T-helper 22 cell (primary cell): Measurements from ENCODE around the gene TAC1.
"Not testable (repeated sequence)": the region's sequence is repeated elsewhere in the genome, so short reads cannot be mapped to it uniquely, and the experiment has no call there.

Experiments used
- DNase-seq: peaks from one replicate; pipeline ENCODE4 v3.0.0-alpha.2; 2020; ENCODE audit warnings: low read depth

Gene TAC1

DNA sequence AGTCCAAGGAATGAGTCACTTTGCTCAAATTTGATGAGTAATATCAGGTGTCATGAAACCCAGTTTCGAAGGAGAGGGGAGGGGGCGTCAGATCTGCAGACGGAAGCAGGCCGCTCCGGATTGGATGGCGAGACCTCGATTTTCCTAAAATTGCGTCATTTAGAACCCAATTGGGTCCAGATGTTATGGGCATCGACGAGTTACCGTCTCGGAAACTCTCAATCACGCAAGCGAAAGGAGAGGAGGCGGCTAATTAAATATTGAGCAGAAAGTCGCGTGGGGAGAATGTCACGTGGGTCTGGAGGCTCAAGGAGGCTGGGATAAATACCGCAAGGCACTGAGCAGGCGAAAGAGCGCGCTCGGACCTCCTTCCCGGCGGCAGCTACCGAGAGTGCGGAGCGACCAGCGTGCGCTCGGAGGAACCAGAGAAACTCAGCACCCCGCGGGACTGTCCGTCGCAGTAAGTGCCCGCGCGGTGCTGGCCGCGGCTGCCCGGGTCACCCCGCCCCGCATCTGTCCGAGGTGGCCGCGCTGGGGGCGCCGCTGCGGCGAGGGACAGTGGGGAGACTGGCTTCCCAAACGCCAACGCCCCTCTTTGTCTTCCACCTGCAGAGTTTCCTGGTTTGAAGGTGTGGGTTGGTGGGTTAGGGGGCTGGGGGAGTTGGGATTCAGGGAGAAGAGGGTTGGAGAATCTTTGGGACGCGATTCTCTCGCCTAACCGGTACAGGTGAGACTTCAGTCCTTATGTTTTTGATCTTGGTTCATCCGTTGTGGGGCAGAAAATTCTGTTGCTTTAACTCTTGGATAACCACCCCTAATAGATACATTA, at the start of gene TAC1:
TSS of gene TAC1 (plus strand) at position 351 of the 829 bp plus-strand sequence. CDS start 527 bp downstream, outside the sequence.
- no peak for DNase-seq

DNA sequence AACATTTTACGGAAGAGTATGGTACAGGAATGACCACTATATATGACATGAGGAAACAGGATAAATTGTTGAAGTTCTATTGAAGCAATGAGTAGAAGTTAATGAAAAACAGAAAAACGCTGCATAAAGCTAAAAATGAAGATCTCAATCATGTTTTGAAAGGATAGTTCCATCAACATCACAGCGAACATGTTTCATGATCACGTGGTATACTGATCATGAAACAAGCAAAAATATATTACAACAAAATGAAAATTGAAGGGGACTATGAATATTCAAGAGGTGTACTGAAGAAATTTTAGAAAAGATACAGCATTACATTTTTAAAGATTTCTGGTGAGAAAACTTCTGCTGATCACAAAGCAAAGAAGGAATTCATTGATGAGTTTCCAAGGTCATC, 45.9 kb upstream of the TAC1 start:
- no peak for DNase-seq

- DNase-seq, result no peak
Observed at GRCh38 chr7:97693586-97693985, 38.3 kb upstream of the TAC1 start.

DNA sequence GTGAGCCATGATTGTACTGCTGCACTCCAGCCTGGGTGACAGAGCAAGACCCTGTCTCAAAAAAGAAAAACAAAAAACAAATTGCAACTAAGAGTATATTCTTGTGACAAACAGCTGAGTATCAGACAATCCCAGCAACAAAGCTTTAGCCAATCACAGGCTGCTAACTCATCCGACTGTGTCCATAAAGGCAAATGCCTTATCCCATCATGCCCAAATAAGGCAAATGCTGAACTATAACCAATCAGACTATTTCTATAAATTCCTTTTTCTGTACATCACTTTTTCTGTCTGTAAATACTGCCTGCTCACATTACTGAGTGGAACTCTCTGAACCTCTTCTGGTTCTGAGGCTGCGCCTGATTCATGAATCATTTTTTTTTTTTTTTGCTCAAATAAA, 37.5 kb upstream of the TAC1 start:
- DNase-seq, result no peak

- DNase-seq, result no peak
Observed at GRCh38 chr7:97697396-97697795, 34.5 kb upstream of the TAC1 start.

DNA sequence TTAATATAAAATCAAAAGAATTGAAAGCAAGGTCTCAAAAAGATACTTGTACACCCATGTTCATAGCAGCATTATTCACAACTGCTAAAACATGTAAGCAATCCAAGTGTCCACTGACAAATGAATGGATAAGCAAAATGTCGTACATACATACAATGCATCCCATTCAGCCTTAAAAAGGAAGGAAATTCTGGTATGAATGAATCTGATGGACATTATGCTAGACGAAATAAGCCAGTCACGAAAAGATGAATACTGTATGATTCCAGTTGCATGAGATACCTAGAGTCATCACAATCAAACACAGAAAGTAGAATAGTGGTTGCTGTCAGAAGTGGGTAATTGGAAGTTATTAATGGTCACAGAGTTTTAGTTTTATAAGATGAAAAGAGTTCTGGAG, 9.5 kb upstream of the TAC1 start:
- DNase-seq, result no peak

GRCh38 chr7:97732565-97733275, 834 bp downstream of the TAC1 start:
- DNase-seq, result no peak

- no peak for DNase-seq
Observed at GRCh38 chr7:97733276-97734161, 1.6 kb downstream of the TAC1 start.

DNA sequence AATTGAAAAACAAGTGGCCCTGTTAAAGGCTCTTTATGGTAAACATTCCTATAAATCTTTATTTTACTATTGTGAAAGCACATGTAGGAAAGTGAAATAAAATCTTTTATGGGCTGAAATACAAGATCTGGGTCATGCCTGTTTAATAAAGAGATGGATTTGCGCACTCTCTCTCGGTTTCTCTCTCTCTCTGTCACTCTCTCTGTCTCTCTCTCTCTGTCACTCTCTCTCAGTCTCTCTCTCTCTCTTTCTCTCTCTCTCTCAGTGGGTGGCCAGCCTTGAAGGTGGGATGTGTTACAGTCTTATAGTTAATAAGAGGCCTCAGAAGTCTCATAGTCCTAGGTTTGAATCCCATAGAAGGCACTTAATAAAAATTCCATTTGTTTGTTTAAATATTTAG, 2.4 kb downstream of the TAC1 start:
- DNase-seq, result no peak

GRCh38 chr7:97735075-97735474, 3.2 kb downstream of the TAC1 start:
- no peak for DNase-seq

DNA sequence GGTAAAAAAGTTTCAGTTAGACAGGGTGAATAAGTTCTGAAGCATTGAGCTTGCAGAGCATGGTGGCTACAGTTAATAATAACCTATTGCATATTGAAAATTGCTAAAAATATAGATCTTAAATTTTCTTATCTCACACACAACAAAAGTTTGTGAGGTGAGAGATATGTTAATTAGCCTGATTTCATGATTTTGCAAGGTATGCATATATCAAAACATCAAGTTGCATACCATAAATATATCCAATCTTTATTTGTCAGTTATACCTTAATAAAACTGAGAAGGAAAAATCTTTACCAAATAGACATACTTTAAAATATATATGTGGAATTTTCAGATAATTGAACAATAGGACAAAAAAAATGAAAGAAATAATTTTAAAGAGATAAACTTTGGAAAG, 16.6 kb downstream of the TAC1 start:
- no peak for DNase-seq

- DNase-seq, result no peak
Observed at GRCh38 chr7:97751566-97751965, 19.7 kb downstream of the TAC1 start.

- no peak for DNase-seq
Observed at GRCh38 chr7:97752215-97752614, 20.3 kb downstream of the TAC1 start.

- DNase-seq, result no peak
Observed at GRCh38 chr7:97757824-97758223, 25.9 kb downstream of the TAC1 start.

GRCh38 chr7:97770850-97771249, 39.0 kb downstream of the TAC1 start:
- no peak for DNase-seq

DNA sequence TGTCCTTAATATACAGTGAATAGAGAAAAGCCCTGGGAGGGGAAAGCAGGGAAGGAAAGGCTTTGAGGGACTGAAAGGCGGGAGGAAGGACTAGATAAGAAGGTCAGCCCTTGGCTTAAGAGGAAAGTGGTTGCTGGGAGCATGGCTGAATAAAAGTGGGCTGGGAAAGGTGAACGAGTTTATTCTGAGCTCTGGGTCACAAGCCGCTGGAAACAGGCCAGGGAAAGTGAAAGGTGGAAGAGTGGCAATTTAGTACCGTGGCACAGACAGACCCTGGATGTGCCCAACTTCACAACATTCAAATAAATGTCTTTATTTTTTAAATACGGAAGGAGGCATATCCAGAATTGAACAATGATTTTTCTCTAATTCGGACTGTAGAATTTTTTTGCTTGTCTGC, 39.7 kb downstream of the TAC1 start:
- DNase-seq, result no peak

DNA sequence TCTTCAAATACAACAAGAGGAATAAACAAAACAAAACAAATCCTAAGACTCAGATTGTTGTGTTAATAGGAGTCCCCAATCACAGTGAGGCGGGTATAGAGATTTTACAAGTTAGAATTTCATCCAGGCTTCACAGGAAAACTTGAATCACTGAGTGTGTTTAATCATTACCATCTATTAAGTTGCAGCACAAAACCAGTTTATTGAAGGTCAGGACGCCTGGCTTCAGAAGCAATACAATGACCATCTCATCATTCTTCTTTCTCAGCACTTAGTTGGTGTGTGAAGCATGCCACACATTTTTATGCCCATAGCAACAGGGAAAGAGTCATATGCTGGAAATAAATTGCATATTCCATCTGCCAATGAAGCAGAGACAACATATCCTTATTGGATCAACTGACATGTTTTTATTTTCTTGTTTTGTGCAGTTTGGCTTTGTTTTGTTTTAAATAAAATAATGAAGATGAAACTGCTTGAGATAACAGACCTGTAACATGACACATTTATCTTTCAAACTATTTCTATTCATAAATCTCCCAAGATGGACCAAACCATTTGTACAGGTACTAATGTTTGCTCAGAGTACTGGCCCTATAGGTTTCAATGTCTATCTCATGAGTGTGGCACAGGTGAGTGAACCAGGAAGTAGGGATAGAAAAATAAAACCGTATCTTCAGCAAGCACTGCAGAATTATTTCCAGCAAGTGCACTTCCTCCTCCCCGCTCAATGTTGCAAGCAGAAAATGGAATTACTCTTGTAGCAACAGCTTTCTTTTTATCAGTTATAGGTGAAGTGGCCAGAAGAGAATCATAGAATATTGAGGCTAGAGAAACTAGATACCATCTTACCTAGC, 40.4 kb downstream of the TAC1 start:
- DNase-seq, result no peak

- DNase-seq, result not testable (repeated sequence)
Observed at GRCh38 chr7:97786398-97786797, 54.5 kb downstream of the TAC1 start.
